ENCODE measurements around the gene IL6ST. TPM values are rescaled to one million over a fixed set of nuclear protein-coding genes. Genes with fewer than 3 reads are reported as not detected.

The IL6ST gene
- total and polyA plus RNA-seq, 10 of the 15 experiments (the other 5 are each of a cell fraction or from before 2014, with no cell fraction given), result 1.5 to 139 (median 13.0) TPM

GRCh38 chr5:55888205-55888604 lies 106.6 kb downstream of the IL6ST start:
- no peaks in the 10 kb centered on the region for H4K20me1 ChIP-seq (ENCODE audit: control insufficient read depth, insufficient read depth)

GRCh38 chr5:55885359-55885758 lies 109.4 kb downstream of the IL6ST start:
- CTCF ChIA-PET, result no interaction called here
- ATAC-seq, result no peak
- no peak for DNase-seq (ENCODE audit: low read depth, low spot score)
- in situ Hi-C loops (cut with MboI), result no loop called here
- Histone ChIP-seq H2AFZ (ENCODE audit: control insufficient read depth, low read depth, low read length) (no peak overlapping the region), H3K27ac (ENCODE audit: control insufficient read depth, insufficient read depth) (no peak overlapping the region), H3K4me3 (no peak overlapping the region), H3K9ac (ENCODE audit: control insufficient read depth, insufficient read depth, low read length) (no peak overlapping the region), H3K79me2 (ENCODE audit: control insufficient read depth, insufficient read depth, low read length) (no peaks in the 10 kb centered on the region), H3K4me2 (ENCODE audit: control insufficient read depth, insufficient read depth) (no peak overlapping the region), H4K20me1 (ENCODE audit: control insufficient read depth, insufficient read depth) (no peaks in the 10 kb centered on the region), H3K27me3 (replicated peaks in 1 of 2; ENCODE audit: control insufficient read depth in 2 of 2, insufficient read depth in 2 of 2, low read length in 1 of 2) (no peaks in the 10 kb centered on the region), H3K4me1 (ENCODE audit: control insufficient read depth, insufficient read depth, low read length) (no peaks in the 10 kb centered on the region), H3K9me3 (replicated peaks; ENCODE audit: control insufficient read depth, insufficient read depth, low read length) (no peaks in the 10 kb centered on the region), H3K36me3 (ENCODE audit: control insufficient read depth in 2 of 2, insufficient read depth in 2 of 2, low read length in 1 of 2) (no peaks in the 10 kb centered on the region)
- RAD21 ChIA-PET (ENCODE audit: unreplicated experiment), result no interaction called here
- SMC1A ChIA-PET (ENCODE audit: uncharacterized antibody, unreplicated experiment), result no interaction called here
- BruUV-seq (replicated peaks), result no TSS peak
- POLR2A ChIA-PET, result no interaction called here
- no peak for TF ChIP-seq TCF3 (IDR thresholded peaks at IDR 0.05; ENCODE audit: borderline replicate concordance, insufficient read depth, low read depth, low read length)
- TF ChIP-seq RELA (IDR thresholded peaks at IDR 0.05; ENCODE audit: borderline replicate concordance, partially characterized antibody), result no peak
- no peak for TF ChIP-seq TBL1XR1 (IDR thresholded peaks at IDR 0.05; ENCODE audit: low read depth, low read length)
- TF ChIP-seq LARP7 (IDR thresholded peaks at IDR 0.05), result no peak
- no peak for TF ChIP-seq MTA2 (IDR thresholded peaks at IDR 0.05; ENCODE audit: low read depth)
- no peak for TF ChIP-seq STAT1 (conservative IDR thresholded peaks at IDR 0.05)
- no peak for TF ChIP-seq NKRF (conservative IDR thresholded peaks at IDR 0.05)
- TF ChIP-seq SPI1 (IDR thresholded peaks at IDR 0.05; ENCODE audit: borderline replicate concordance, insufficient read depth, low read depth, low read length), result no peak
- TF ChIP-seq SMAD5 (IDR thresholded peaks at IDR 0.05; ENCODE audit: low read depth), result no peak
- TF ChIP-seq ZNF622 (IDR thresholded peaks at IDR 0.05), result no peak
- TF ChIP-seq CREM (IDR thresholded peaks at IDR 0.05; ENCODE audit: low read depth), result no peak
- intact Hi-C loops (cut with micrococcal nuclease; ENCODE audit: unreplicated experiment), result no loop called here
- 51% methylated on average over 9 of the region's 9 CpGs for WGBS (ENCODE audit: insufficient coverage, insufficient replicate concordance, low lambda C conversion rate, missing lambda C conversion rate)
- FAIRE-seq, result no peak

More at GRCh38 chr5:55888205-55888604, 106.6 kb downstream of the IL6ST start:
- POLR2A ChIA-PET, result interaction anchor here (0.7 kb wide), 1 partner anchor 588 kb away, joined by 4 read pairs; no protein-coding TSS in a partner anchor
- RAD21 ChIA-PET (ENCODE audit: unreplicated experiment), result interaction anchor here (1.0 kb wide), 1 partner anchor 10 kb away, joined by 3 read pairs; no protein-coding TSS in a partner anchor
- H3K36me3 ChIP-seq (ENCODE audit: control insufficient read depth in 2 of 2, insufficient read depth in 2 of 2, low read length in 1 of 2), result no peaks in the 10 kb centered on the region
- intact Hi-C loops (cut with micrococcal nuclease; ENCODE audit: unreplicated experiment) (no loop called here), in situ Hi-C loops (cut with MboI) (no loop called here)
- no peak for DNase-seq (ENCODE audit: low read depth, low spot score)
- H3K4me3 ChIP-seq, result no peak overlapping the region
- 36% methylated on average over 5 of the region's 5 CpGs for WGBS (ENCODE audit: insufficient coverage, insufficient replicate concordance, low lambda C conversion rate, missing lambda C conversion rate)
- no TSS peak for BruUV-seq (replicated peaks)
- no peak overlapping the region for H2AFZ ChIP-seq (ENCODE audit: control insufficient read depth, low read depth, low read length)
- no peak overlapping the region for H3K9ac ChIP-seq (ENCODE audit: control insufficient read depth, insufficient read depth, low read length)
- H3K79me2 ChIP-seq (ENCODE audit: control insufficient read depth, insufficient read depth, low read length), result no peaks in the 10 kb centered on the region
- SMC1A ChIA-PET (ENCODE audit: uncharacterized antibody, unreplicated experiment), result interaction anchor here (0.7 to 1.3 kb wide), 2 partner anchors 16 to 543 kb away, joined by 3 to 5 read pairs; no protein-coding TSS in a partner anchor
- no peaks in the 10 kb centered on the region for H3K27me3 ChIP-seq (replicated peaks in 1 of 2; ENCODE audit: control insufficient read depth in 2 of 2, insufficient read depth in 2 of 2, low read length in 1 of 2)
- no peaks in the 10 kb centered on the region for H3K4me1 ChIP-seq (ENCODE audit: control insufficient read depth, insufficient read depth, low read length)
- no peak for ATAC-seq
- H3K9me3 ChIP-seq (replicated peaks; ENCODE audit: control insufficient read depth, insufficient read depth, low read length), result no peaks in the 10 kb centered on the region; the same call in 2 of the 3 replicates
- no peak overlapping the region for H3K4me2 ChIP-seq (ENCODE audit: control insufficient read depth, insufficient read depth)
- TF ChIP-seq EED (IDR thresholded peaks at IDR 0.05; ENCODE audit: low read depth) (no peak), STAT3 (IDR thresholded peaks at IDR 0.05; ENCODE audit: low read depth, low read length) (no peak), BRCA1 (IDR thresholded peaks at IDR 0.05; ENCODE audit: low read depth, low read length) (no peak), NFYB (IDR thresholded peaks at IDR 0.05; ENCODE audit: insufficient read depth, low read depth, low read length) (no peak), GABPA (IDR thresholded peaks at IDR 0.05; ENCODE audit: low read depth) (no peak), ATF2 (IDR thresholded peaks at IDR 0.05; ENCODE audit: low read length) (no peak), RCOR1 (conservative IDR thresholded peaks at IDR 0.05; ENCODE audit: low read depth, low read length) (no peak), CBX5 (IDR thresholded peaks at IDR 0.05; ENCODE audit: low read depth) (no peak)
- no peak for FAIRE-seq
- CTCF ChIA-PET, result interaction anchor here (1.1 to 1.2 kb wide), 4 partner anchors 10 to 313 kb away, joined by 3 to 4 read pairs (median 3); no protein-coding TSS in a partner anchor
- H3K27ac ChIP-seq (ENCODE audit: control insufficient read depth, insufficient read depth), result no peak overlapping the region
